ENCODE measurements around the gene EEF1G.
"Not testable (repeated sequence)": the region's sequence is repeated elsewhere in the genome, so short reads cannot be mapped to it uniquely, and the experiment has no call there.

EEF1G gene

GRCh38 chr11:62575156-62575555 is 1.5 kb upstream of the EEF1G start:
- no peak for DNase-seq

- peak; percentile 36 to 56 for DNase-seq
Measured at GRCh38 chr11:62574363-62575071, 826 bp upstream of the EEF1G start.

GRCh38 chr11:62573006-62573591 is 592 bp downstream of the EEF1G start:
- DNase-seq, result peak; percentile 15 to 33

- no peak for DNase-seq
Measured at GRCh38 chr11:62572431-62572830, 1.3 kb downstream of the EEF1G start.

GRCh38 chr11:62571493-62571892 is 2.2 kb downstream of the EEF1G start:
- DNase-seq, result not testable (repeated sequence)

GRCh38 chr11:62570903-62571302 is 2.8 kb downstream of the EEF1G start:
- not testable (repeated sequence) for DNase-seq

- no peak for DNase-seq
Measured at GRCh38 chr11:62569611-62570010, 4.1 kb downstream of the EEF1G start.

GRCh38 chr11:62567018-62567633 is 6.6 kb downstream of the EEF1G start:
- no peak for DNase-seq

- DNase-seq, result no peak
Measured at GRCh38 chr11:62566247-62566646, 7.4 kb downstream of the EEF1G start.

GRCh38 chr11:62565100-62565802 is 8.4 kb downstream of the EEF1G start:
- DNase-seq, result no peak

GRCh38 chr11:62561677-62562230 is 11.9 kb downstream of the EEF1G start:
- not testable (repeated sequence) for DNase-seq

- peak; percentile 86 to 88 for DNase-seq
Measured at GRCh38 chr11:62560566-62561103, 13.1 kb downstream of the EEF1G start.

GRCh38 chr11:62559626-62560025 is 14.1 kb downstream of the EEF1G start:
- not testable (repeated sequence) for DNase-seq

GRCh38 chr11:62559204-62559603 is 14.5 kb downstream of the EEF1G start:
- no peak for DNase-seq

GRCh38 chr11:62558669-62559068 is 15.0 kb downstream of the EEF1G start:
- no peak for DNase-seq

- peak; percentile 77 for DNase-seq
Measured at GRCh38 chr11:62556875-62557631, 16.6 kb downstream of the EEF1G start.

- peak; percentile 98 to 99 for DNase-seq
Measured at GRCh38 chr11:62556108-62556874, 17.4 kb downstream of the EEF1G start.

- DNase-seq, result peak; percentile 80
Measured at GRCh38 chr11:62555464-62556107, 18.1 kb downstream of the EEF1G start.

- no peak for DNase-seq
Measured at GRCh38 chr11:62554387-62555167, 19.1 kb downstream of the EEF1G start.

- no peak for DNase-seq
Measured at GRCh38 chr11:62553839-62554361, 19.8 kb downstream of the EEF1G start.

All from Kasumi-1 (cell line).